Uterus (tissue), 4 donors: Measurements from ENCODE around the gene GIGYF2. TPM values are rescaled to one million over a fixed set of nuclear protein-coding genes. Genes with fewer than 3 reads are reported as not detected.

ENCODE experiments used
- DNase-seq, 2 donors: peaks; one replicate each; pipeline ENCODE4 v3.0.0-alpha.2; 2019 to 2020
- H3K27ac ChIP-seq, 2 donors: fragments of 200-600 bp; sonication (generic); 1 replicate in 1 of 2; 2 replicates in 1 of 2; pipeline ENCODE4 v1.5.1; 2016 to 2018
- H3K27me3 ChIP-seq, 2 donors: fragments of 200-600 bp; sonication (generic); one replicate each; pipeline ENCODE4 v1.5.1; 2018 to 2019; ENCODE audit warnings: control low read depth in 1 of 2
- H3K36me3 ChIP-seq, 2 donors: fragments of 200-600 bp; sonication (generic); one replicate each; pipeline ENCODE4 v1.5.1; 2019; ENCODE audit warnings: control low read depth in 1 of 2
- H3K4me1 ChIP-seq, 2 donors: fragments of 200-600 bp; sonication (generic); one replicate each; pipeline ENCODE4 v1.5.1; 2018 to 2019; ENCODE audit warnings: control low read depth in 1 of 2
- H3K4me3 ChIP-seq, 2 donors: fragments of 200-600 bp; sonication (generic); 1 replicate in 1 of 2; 2 replicates in 1 of 2; pipeline ENCODE4 v1.5.1; 2018 to 2019; ENCODE audit warnings: mild to moderate bottlenecking in 1 of 2
- H3K9me3 ChIP-seq, 2 donors: fragments of 200-600 bp; sonication (generic); one replicate each; pipeline ENCODE4 v1.5.1; 2019; ENCODE audit warnings: control low read depth in 1 of 2
- POLR2A ChIP-seq, 2 donors: fragments of 450-650 bp; IDR thresholded peaks; one replicate each; pipeline ENCODE4 v1.6.1; 2016; ENCODE audit warnings: antibody characterized with exemption in 2 of 2, mild to moderate bottlenecking in 1 of 2, moderate library complexity in 1 of 2
- intact Hi-C: fragments of 100-400 bp; cut with DNase I; formaldehyde crosslinking; loops from one replicate; pipeline ENCODE4 v1.15.1; 2023; ENCODE audit warnings: low total_unique reads
- total RNA-seq, 4 donors: library from RNA; depleted of rRNA in 3 of 4; stranded (reverse); fragments of >200 nt in 3 of 4; gene quantifications; one replicate each; pipeline versions ENCODE4 v1.1.0 to v1.2.4, GENCODE V29; 2014 to 2023
- TF ChIP-seq, protein P1 (sequence below), 4 experiments: fragments of 200-600 bp in 2 of 4; fragments of 450-650 bp in 2 of 4; sonication (generic) in 2 of 4; IDR thresholded peaks; one replicate each; pipeline ENCODE4 v1.5.1; 2016 to 2019; ENCODE audit warnings: antibody characterized with exemption in 4 of 4, mild to moderate bottlenecking in 2 of 4, moderate library complexity in 1 of 4
- donor health status: DM: yes; HTN: yes; CAD: no.

Gene GIGYF2
- total RNA-seq, 4 donors from 2014 or later = 16.5 to 125 (median 97.3) TPM

- Histone ChIP-seq H3K4me3 (no peak overlapping the region), H3K27me3 (no peaks in the 10 kb centered on the region), H3K4me1 (no peaks in the 10 kb centered on the region), H3K27ac (no peak overlapping the region), H3K9me3 (no peaks in the 10 kb centered on the region), H3K36me3 (no peaks in the 10 kb centered on the region)
- DNase-seq = no peak
- intact Hi-C loops = no loop called here
- TF ChIP-seq POLR2A (IDR thresholded peaks at IDR 0.05) = no peak
- TF ChIP-seq, protein P1, sequence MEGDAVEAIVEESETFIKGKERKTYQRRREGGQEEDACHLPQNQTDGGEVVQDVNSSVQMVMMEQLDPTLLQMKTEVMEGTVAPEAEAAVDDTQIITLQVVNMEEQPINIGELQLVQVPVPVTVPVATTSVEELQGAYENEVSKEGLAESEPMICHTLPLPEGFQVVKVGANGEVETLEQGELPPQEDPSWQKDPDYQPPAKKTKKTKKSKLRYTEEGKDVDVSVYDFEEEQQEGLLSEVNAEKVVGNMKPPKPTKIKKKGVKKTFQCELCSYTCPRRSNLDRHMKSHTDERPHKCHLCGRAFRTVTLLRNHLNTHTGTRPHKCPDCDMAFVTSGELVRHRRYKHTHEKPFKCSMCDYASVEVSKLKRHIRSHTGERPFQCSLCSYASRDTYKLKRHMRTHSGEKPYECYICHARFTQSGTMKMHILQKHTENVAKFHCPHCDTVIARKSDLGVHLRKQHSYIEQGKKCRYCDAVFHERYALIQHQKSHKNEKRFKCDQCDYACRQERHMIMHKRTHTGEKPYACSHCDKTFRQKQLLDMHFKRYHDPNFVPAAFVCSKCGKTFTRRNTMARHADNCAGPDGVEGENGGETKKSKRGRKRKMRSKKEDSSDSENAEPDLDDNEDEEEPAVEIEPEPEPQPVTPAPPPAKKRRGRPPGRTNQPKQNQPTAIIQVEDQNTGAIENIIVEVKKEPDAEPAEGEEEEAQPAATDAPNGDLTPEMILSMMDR (IDR thresholded peaks at IDR 0.05) = no peak
Measured at GRCh38 chr2:232829988-232830387, 132.9 kb downstream of the GIGYF2 start.

GRCh38 chr2:232831496-232831895, 134.4 kb downstream of the GIGYF2 start:
- no peak overlapping the region for H3K4me3 ChIP-seq
- no peaks in the 10 kb centered on the region for H3K27me3 ChIP-seq
- no peaks in the 10 kb centered on the region for H3K9me3 ChIP-seq
- intact Hi-C loops = no loop called here
- H3K4me1 ChIP-seq = no peaks in the 10 kb centered on the region
- no peak for DNase-seq
- H3K27ac ChIP-seq = no peak overlapping the region
- TF ChIP-seq, protein P1 (IDR thresholded peaks at IDR 0.05) = no peak
- no peak for TF ChIP-seq POLR2A (IDR thresholded peaks at IDR 0.05)
- H3K36me3 ChIP-seq = no peaks in the 10 kb centered on the region

GRCh38 chr2:232833830-232834229, 136.7 kb downstream of the GIGYF2 start:
- Histone ChIP-seq H3K9me3 (no peaks in the 10 kb centered on the region), H3K36me3 (no peaks in the 10 kb centered on the region), H3K4me3 (no peak overlapping the region), H3K27me3 (no peaks in the 10 kb centered on the region), H3K27ac (no peak overlapping the region), H3K4me1 (no peaks in the 10 kb centered on the region)
- intact Hi-C loops = no loop called here
- no peak for DNase-seq
- TF ChIP-seq POLR2A (IDR thresholded peaks at IDR 0.05) = no peak
- TF ChIP-seq, protein P1 (IDR thresholded peaks at IDR 0.05) = no peak

DNA sequence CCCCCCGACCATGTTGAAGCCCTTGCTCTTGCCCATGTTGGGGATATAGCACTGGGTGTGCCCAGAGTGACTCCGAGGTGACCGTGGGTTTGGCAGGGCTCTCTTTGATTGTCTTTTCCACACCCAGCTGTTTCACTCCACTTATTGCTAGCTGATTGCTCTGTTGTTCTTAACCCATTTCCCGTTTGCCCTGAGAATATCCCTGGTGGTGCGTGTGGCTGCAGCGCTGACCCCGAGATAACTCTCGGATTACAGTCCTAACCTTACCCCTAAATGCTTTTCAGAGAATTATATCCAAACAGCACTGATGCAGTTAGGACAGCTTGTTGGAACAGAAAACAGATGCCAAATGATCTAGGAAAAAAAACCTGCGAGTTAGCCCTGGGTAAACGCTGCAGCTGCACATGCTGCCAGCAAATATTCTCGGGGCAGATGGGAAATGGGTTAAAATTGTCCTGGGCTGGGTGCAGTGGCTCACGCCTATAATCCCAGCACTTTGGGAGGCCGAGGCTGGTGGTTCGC, 138.6 kb downstream of the GIGYF2 start:
- no peaks in the 10 kb centered on the region for H3K27me3 ChIP-seq
- H3K4me3 ChIP-seq = no peak overlapping the region
- no peaks in the 10 kb centered on the region for H3K36me3 ChIP-seq
- DNase-seq = no peak
- intact Hi-C loops = no loop called here
- H3K27ac ChIP-seq = no peak overlapping the region
- H3K9me3 ChIP-seq = no peaks in the 10 kb centered on the region
- TF ChIP-seq, protein P1 (IDR thresholded peaks at IDR 0.05) = no peak
- no peak for TF ChIP-seq POLR2A (IDR thresholded peaks at IDR 0.05)
- no peaks in the 10 kb centered on the region for H3K4me1 ChIP-seq

GRCh38 chr2:232836934-232837333, 139.8 kb downstream of the GIGYF2 start:
- TF ChIP-seq POLR2A (IDR thresholded peaks at IDR 0.05) = no peak
- TF ChIP-seq, protein P1 (IDR thresholded peaks at IDR 0.05) = no peak
- intact Hi-C loops = no loop called here
- no peak for DNase-seq
- Histone ChIP-seq H3K9me3 (no peaks in the 10 kb centered on the region), H3K27ac (no peak overlapping the region), H3K27me3 (no peaks in the 10 kb centered on the region), H3K36me3 (no peaks in the 10 kb centered on the region), H3K4me1 (no peaks in the 10 kb centered on the region), H3K4me3 (no peak overlapping the region)
